Tibial nerve (tissue), 4 donors: ENCODE measurements around the gene GOLGA6L6. TPM values are rescaled to one million over a fixed set of nuclear protein-coding genes. Genes with fewer than 3 reads are reported as not detected.
"Not testable (repeated sequence)": the region's sequence is repeated elsewhere in the genome, so short reads cannot be mapped to it uniquely, and the experiment has no call there.

Experiments used
- DNase-seq, 2 donors: peaks; one replicate each; pipeline ENCODE4 v3.0.0-alpha.2; 2019; ENCODE audit warnings: low spot score in 2 of 2
- H3K27ac ChIP-seq, 4 donors: fragments of 200-600 bp; sonication (generic) in 3 of 4; one replicate each; pipeline ENCODE4 v1.5.1; 2017 to 2019; ENCODE audit warnings: mild to moderate bottlenecking in 1 of 4
- H3K27me3 ChIP-seq, 2 donors: fragments of 200-600 bp; sonication (generic) in 1 of 2; one replicate each; pipeline versions ENCODE4 v1.5.1 to v1.6.0; 2017 to 2019
- H3K36me3 ChIP-seq, 3 donors: fragments of 200-600 bp; sonication (generic); one replicate each; pipeline ENCODE4 v1.5.1; 2018 to 2019
- H3K4me1 ChIP-seq, 4 donors: fragments of 200-600 bp; sonication (generic) in 3 of 4; one replicate each; pipeline ENCODE4 v1.5.1; 2017 to 2019
- H3K4me3 ChIP-seq, 4 donors: fragments of 200-600 bp; sonication (generic) in 3 of 4; one replicate each; pipeline ENCODE4 v1.5.1; 2017 to 2019; ENCODE audit warnings: mild to moderate bottlenecking in 1 of 4, moderate library complexity in 1 of 4
- H3K9me3 ChIP-seq, 4 donors: fragments of 200-600 bp; sonication (generic) in 3 of 4; one replicate each; pipeline ENCODE4 v1.5.1; 2017 to 2019
- WGBS, 2 donors: methylation state at CpG; one replicate each; pipeline ENCODE4 v1.1.5; 2018; 5-methylcytosine and 5-hydroxymethylcytosine counted together
- total RNA-seq, 4 donors: library from RNA; depleted of rRNA; stranded (reverse); fragments of >200 nt; gene quantifications; one replicate each; pipeline ENCODE4 v1.1.0, GENCODE V29; 2016

Gene GOLGA6L6, protein sequence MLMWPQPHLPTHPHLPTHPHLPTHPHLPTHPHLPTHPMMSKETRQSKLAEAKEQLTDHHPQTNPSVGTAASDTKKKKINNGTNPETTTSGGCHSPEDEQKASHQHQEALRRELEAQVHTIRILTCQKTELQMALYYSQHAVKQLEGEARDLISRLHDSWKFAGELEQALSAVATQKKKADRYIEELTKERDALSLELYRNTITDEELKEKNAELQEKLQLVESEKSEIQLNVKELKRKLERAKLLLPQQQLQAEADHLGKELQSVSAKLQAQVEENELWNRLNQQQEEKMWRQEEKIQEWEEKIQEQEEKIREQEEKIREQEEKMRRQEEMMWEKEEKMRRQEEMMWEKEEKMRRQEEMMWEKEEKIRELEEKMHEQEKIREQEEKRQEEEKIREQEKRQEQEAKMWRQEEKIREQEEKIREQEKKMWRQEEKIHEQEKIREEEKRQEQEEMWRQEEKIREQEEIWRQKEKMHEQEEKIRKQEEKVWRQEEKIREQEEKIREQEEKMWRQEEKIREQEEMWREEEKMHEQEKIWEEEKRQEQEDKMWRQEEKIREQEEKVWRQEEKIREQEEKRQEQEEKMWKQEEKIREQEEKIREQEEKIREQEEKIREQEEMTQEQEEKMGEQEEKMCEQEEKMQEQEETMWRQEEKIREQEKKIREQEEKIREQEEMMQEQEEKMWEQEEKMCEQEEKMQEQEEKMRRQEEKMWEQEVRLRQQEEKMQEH
- total RNA-seq = not detected

DNA sequence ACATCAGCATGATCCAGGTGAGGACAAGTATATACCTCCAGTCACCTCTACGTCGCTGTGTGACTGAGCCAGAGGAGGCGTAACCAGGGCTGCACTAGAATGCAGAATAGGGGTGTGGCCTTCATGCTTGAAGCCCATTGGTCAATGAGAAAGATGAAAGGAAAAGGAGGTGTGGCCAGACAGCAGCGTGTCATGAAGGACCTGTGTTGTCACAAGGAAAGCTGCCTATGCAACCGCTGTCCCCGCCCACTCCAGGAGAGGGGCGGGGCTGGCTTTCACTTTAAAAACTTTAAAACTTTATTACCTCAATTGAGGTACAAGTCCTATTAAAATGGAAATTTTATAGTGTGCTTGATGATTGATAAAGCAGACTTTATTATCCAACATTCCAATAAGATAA is at the start of gene GOLGA6L6:
GOLGA6L6 (minus strand) TSS at position 101 of the 400 bp plus-strand sequence; CDS start at position 10, 91 bp downstream.
- H3K36me3 ChIP-seq, H3K9me3 ChIP-seq, H3K27me3 ChIP-seq, H3K27ac ChIP-seq, H3K4me1 ChIP-seq, DNase-seq, H3K4me3 ChIP-seq: not testable (repeated sequence)
- WGBS, 2 donors = 73% methylated on average over 5 of the region's 7 CpGs; no CpG with 5 or more reads in 1 of the 2 donors

DNA sequence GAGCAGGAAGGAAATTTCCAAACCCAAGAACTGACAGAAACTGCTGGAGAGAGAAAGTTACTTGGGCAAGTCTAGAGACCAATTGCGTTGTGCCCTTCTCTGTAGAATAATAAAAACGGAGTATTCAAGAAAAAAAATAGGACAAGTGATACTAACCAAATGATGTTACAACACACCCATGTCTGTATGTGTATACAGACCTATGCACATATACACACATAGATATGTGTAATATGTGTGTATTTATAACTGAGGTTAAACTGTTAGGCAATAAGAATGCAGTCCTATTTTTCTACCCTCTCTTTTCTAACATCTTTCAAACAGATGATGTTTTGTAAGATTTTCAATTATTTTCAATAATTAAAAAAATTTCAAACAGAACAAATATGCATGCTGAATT is 48.5 kb upstream of the GOLGA6L6 start:
- not testable (repeated sequence) for DNase-seq, H3K4me1 ChIP-seq, H3K4me3 ChIP-seq, H3K36me3 ChIP-seq, H3K27me3 ChIP-seq, H3K27ac ChIP-seq, H3K9me3 ChIP-seq
- no CpG with 5 or more reads among the region's 2 CpGs for WGBS, 2 donors

DNA sequence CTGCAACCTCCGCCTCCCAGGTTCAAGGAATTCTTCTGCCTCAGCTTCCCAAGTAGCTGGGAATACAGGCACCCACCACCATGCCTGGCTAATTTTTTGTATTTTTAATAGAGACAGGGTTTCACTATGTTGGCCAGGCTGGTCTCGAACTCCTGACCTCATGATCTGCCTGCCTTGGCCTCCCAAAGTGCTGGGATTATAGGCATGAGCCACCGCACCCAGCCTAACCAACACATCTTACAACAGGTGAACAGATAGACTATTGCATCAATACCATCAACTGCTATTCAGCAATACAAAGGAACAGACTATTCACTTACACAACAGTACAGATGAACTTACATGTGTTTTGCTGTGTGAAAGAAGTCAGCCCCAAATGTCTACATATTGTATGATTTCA is 45.2 kb upstream of the GOLGA6L6 start:
- H3K4me3 ChIP-seq, H3K36me3 ChIP-seq, H3K27me3 ChIP-seq, H3K9me3 ChIP-seq, DNase-seq, H3K4me1 ChIP-seq, H3K27ac ChIP-seq: not testable (repeated sequence)
- WGBS, 2 donors = 80% methylated on average over 1 of the region's 3 CpGs; no CpG with 5 or more reads in 1 of the 2 donors

DNA sequence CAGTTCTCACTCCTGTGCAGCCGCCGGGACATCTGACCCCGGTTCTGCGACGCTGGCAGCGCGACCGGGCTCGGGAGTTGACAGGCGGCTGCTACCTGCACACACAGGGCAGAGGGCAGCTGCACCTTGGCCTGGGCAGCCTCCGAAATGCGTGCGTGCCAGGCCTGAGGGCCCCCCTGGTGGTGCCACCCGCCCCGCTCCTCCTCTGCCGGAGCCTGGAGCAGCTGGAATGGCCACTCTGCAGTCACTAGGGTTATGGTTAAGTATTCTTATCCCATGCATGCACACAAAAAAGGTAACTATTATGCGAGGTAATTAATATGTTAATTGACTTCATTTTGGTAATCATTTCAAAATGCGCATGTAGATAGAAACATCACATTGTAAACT is 41.1 kb upstream of the GOLGA6L6 start:
- not testable (repeated sequence) for H3K4me3 ChIP-seq, H3K27me3 ChIP-seq, H3K27ac ChIP-seq, H3K9me3 ChIP-seq, H3K36me3 ChIP-seq, H3K4me1 ChIP-seq, DNase-seq
- 77 to 88% methylated on average over 7 to 8 of the region's 18 CpGs for WGBS, 2 donors

DNA sequence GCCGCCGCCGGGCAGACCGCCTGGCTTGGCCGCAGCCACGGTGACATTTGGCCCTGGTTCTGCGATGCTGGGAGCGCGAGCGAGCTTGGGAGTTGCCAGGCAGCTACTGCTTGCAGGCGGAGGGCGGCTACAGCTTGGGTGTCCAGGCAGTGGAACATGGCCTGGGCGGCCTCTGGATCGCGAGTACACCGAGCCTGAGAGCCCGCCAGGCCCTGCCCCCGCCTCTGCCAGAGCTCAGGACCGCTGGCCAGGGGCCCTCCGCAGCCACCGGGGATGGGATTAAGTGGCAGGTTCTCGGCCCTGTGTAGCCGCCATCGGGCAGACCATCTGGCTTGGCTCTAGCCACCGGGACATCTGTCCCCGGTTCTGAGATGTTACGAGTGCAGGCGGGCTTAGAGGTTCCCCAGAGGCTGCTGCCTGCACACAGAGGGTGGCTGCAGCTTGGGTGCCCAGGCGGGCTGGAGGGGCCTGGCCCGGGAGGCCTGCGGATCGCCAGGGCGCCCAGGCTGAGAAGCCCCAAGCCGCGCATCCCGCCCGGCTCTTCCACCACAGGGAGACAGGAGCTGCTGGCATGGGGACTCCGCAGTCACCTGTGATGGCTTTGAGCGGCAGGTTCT is 40.6 kb upstream of the GOLGA6L6 start:
- not testable (repeated sequence) for H3K27me3 ChIP-seq
- no CpG with 5 or more reads among the region's 39 CpGs for WGBS, 2 donors

DNA sequence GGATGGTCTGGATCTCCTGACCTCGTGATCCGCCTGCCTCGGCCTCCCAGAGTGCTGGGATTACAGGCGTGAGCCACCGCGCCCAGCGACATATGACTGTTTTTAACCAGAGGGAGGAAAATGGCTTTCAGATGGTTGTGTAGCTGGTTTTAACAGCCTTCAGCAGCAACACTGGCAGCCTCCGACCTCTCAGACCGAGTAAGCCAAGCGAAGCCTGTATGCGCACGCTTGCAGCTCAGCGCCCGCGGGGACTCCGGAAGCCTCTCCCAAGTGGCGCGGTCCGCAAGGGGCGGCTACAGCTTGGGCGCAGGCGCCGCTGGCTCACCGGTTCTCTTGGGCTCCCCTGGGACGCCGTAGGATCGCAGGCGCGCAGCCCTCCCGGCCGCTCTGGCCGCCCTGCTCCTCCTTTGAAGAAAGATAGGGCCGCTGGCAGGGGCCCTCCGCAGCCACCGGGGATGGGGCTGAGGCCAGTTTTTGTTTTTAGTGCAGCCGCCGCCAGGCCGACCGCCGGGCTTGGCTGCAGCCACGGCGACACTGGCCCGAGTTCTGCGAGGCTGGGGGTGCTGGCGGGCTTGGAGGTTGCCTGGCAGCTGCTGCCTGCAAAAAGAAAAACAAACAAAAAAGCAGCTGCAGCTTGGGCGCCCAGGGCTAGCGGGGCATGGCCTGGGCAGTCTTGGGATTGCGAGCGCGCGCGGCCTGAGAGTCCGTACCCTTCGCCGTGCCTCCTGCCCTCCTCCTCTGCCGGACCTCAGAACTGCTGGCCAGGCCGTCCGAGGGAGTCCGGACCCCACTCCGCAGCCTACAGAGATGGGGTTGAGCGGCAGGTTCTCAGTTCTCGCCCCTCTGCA is 39.9 kb upstream of the GOLGA6L6 start:
- DNase-seq = not testable (repeated sequence)

More for the DNA sequence above, 40.6 kb upstream of the GOLGA6L6 start:
- DNase-seq, H3K4me1 ChIP-seq, H3K36me3 ChIP-seq, H3K27ac ChIP-seq, H3K4me3 ChIP-seq, H3K9me3 ChIP-seq: not testable (repeated sequence)

DNA sequence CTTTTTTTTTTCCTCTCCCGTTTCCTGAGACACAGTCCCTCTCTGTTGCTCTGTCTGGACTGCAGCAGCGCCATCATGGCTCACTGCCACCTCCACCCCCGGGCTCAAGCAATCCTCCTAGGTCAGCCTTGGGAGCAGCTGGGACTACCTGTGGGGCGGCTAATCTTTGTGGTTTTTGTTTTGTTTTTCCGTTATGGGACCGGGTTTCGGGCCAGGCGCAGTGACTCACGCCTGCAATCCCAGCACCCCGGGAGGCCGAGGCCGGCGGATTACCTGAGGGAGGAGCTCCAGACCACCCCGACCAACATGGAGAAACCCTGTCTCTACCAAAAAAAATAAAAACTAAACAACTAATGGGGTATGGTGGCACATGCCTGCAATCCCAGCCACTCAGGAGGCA is 38.1 kb upstream of the GOLGA6L6 start:
- H3K9me3 ChIP-seq, H3K4me1 ChIP-seq, H3K36me3 ChIP-seq, H3K4me3 ChIP-seq, H3K27me3 ChIP-seq, H3K27ac ChIP-seq, DNase-seq: not testable (repeated sequence)
- 95% methylated on average over 10 of the region's 14 CpGs; no CpG with 5 or more reads in 1 of the 2 donors for WGBS, 2 donors

More for the DNA sequence above, 39.9 kb upstream of the GOLGA6L6 start:
- no CpG with 5 or more reads among the region's 62 CpGs for WGBS, 2 donors
- H3K4me1 ChIP-seq, H3K27ac ChIP-seq, H3K4me3 ChIP-seq, H3K9me3 ChIP-seq, H3K27me3 ChIP-seq, H3K36me3 ChIP-seq: not testable (repeated sequence)

DNA sequence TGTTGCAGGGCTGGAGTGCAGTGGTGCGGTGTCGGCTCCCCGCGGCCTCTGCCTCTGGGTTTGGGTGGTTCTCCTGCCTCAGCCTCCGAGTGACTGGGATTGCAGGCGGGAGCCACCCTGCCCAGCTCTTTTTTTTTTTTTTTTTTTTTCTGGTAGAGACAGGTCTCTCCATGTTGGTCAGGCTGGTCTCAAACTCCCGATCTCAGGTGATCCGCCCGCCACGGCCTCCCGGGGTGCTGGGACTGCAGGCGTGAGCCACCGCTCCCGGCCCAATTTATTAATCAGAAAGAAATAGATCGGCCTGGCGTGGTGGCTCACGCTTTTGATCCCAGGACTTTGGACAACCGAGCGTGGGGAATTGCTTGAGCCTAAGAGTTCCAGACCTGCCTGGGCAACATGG is 9.7 kb upstream of the GOLGA6L6 start:
- not testable (repeated sequence) for H3K9me3 ChIP-seq, DNase-seq, H3K27ac ChIP-seq, H3K4me3 ChIP-seq, H3K27me3 ChIP-seq, H3K36me3 ChIP-seq, H3K4me1 ChIP-seq
- 94 to 97% methylated on average over 16 to 17 of the region's 19 CpGs for WGBS, 2 donors

DNA sequence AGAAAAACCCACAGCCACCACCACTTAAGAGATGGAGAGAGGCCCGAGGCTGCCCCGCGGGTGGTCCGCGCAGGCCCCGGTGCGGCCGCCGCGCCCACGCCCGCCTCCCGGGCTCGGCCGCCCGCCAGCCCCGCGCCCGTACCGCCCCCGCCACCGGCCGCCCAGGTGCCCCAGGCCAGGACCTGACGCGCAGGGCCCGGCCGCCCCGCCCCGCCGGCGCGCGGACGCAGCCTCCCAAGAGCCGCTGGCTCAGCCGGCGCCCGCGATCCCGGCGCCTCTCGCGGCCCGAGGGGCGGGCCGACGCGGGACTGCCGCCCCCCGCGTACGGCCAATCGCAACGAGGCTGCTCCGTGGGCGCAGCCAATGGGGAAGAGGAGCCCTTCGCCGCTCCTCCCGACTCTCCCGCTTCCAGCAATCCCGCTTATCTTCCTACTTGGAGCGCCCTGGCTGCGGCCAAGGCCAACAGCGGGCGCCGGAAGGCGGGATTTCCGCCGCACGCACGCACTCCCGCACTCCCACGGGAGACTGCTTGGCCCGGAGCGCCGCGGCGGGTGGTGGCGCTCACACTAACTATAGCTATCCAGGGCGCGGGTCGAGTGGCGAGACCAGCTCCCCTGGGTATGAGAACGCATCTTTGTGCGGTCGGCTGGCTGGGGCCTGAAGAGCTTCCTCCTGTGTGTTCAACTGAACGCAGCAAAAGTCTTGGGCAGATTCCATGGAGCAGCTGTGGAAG is 35.5 kb downstream of the GOLGA6L6 start:
- not testable (repeated sequence) for H3K27me3 ChIP-seq, H3K4me3 ChIP-seq, DNase-seq, H3K9me3 ChIP-seq, H3K36me3 ChIP-seq, H3K4me1 ChIP-seq, H3K27ac ChIP-seq
- WGBS, 2 donors = no CpG with 5 or more reads among the region's 87 CpGs

DNA sequence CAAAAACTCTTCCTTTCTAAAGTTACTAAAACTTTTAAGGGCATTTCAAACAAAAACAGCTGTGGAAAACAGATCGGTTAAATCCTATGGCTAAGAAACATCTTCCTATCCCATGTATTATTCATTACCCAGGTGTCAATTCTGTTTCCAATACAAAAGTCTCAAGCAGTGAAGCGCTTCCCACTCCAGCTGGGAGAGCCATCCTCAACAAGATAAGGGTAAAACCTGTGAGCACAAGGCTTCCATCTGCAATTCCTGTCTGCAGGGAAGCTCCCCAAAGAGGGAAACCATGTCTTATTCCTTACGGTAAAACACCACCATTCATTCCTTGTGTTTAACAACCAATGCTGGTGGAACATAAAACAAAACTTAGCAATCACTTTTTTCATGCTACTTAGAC is 38.8 kb downstream of the GOLGA6L6 start:
- not testable (repeated sequence) for H3K27me3 ChIP-seq, DNase-seq, H3K4me3 ChIP-seq, H3K36me3 ChIP-seq, H3K9me3 ChIP-seq, H3K4me1 ChIP-seq, H3K27ac ChIP-seq
- no CpG with 5 or more reads among the region's 3 CpGs for WGBS, 2 donors

DNA sequence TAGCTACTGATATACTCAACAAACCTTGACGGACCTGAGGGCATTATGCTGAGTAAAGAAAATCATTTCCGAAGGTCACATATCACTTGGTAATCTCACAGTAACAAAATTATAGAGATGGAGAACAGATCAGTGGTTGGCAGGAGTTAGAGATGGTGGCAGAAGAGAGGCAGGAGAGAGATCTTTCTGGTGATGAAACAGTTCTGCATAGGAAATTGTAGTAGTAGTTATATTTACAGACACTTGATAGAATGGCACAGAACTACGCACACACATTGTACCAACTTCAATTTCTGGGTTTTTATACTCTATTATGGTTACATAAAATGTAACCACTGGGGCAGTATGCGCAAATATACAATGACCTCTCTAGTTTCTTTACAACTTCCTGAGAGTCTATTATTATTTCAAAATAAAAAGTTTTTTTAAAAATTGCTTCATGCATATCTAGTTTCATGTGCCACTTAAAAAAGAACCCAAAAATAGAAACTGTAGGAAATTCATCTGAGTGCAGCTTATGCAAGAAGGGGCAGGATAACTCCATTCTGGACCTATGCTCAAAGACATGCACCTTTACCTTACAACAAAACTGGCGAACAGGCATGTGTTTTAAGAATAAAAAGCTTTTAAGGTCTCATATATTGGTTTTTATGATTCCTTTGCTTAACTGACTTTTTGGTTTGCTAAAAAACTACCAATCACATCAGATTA is 39.9 kb downstream of the GOLGA6L6 start:
- not testable (repeated sequence) for DNase-seq, H3K9me3 ChIP-seq
- no CpG with 5 or more reads among the region's 5 CpGs for WGBS, 2 donors

DNA sequence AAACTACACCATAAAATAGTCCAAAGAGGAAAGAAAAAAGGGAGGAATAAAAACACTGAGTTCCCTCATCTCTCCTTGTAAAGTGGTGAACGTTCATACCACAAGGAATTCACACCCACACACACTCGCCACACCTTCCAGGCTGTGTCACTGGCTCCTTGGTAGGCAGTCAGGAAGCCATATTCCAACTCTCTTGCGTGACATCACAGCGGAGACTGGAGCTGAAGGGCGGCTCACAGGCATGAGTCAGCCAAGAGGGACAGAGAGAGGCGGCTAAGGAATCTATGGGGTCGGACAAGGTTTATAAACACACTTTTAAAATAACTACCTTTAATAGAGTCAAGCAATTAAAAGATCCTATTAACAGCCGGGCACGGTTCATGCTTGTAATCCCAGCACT is 43.8 kb downstream of the GOLGA6L6 start:
- H3K36me3 ChIP-seq, H3K27me3 ChIP-seq: not testable (repeated sequence)
- no CpG with 5 or more reads among the region's 9 CpGs for WGBS, 2 donors

More for the DNA sequence above, 39.9 kb downstream of the GOLGA6L6 start:
- H3K36me3 ChIP-seq, H3K27me3 ChIP-seq, H3K27ac ChIP-seq, H3K4me3 ChIP-seq, H3K4me1 ChIP-seq: not testable (repeated sequence)

More for the DNA sequence above, 43.8 kb downstream of the GOLGA6L6 start:
- H3K9me3 ChIP-seq, H3K4me1 ChIP-seq, DNase-seq, H3K4me3 ChIP-seq, H3K27ac ChIP-seq: not testable (repeated sequence)
